Activated T-helper 1 cell treated with anti-CD3 and anti-CD28 coated beads, Interleukin-12 subunit alpha, Interleukin-12 subunit beta, Interleukin-2, Interleukin-4 antibody, amounts not matched to agents 30 ng/mL and 10 ng/mL and 1 ng/mL, durations not matched to agents 14 hours and 24 hours and 36 hours (primary cell): Measurements from ENCODE around the gene U2SURP. TPM values are rescaled to one million over a fixed set of nuclear protein-coding genes. Genes with fewer than 3 reads are reported as not detected.
"Not testable (repeated sequence)": the region's sequence is repeated elsewhere in the genome, so short reads cannot be mapped to it uniquely, and the experiment has no call there.

ENCODE experiments used
- DNase-seq: peaks from one replicate; pipeline ENCODE4 v3.0.0; 2021; ENCODE audit warnings: low spot score
- H3K27ac Mint-ChIP-seq: one replicate; pipeline ENCODE4 v1.8.0; 2021; ENCODE audit warnings: mild to moderate bottlenecking, mixed read lengths
- H3K27me3 Mint-ChIP-seq: one replicate; pipeline ENCODE4 v1.8.0; 2022; ENCODE audit warnings: mild to moderate bottlenecking, moderate library complexity, mixed read lengths; ENCODE audit not compliant: insufficient read depth
- H3K36me3 Mint-ChIP-seq: one replicate; pipeline ENCODE4 v1.8.0; 2021; ENCODE audit warnings: low read depth, mixed read lengths
- H3K4me1 Mint-ChIP-seq: one replicate; pipeline ENCODE4 v1.8.0; 2021; ENCODE audit warnings: low read depth, mixed read lengths
- H3K4me3 Mint-ChIP-seq: one replicate; pipeline ENCODE4 v1.8.0; 2021; ENCODE audit warnings: mild to moderate bottlenecking, moderate library complexity, mixed read lengths
- H3K9me3 Mint-ChIP-seq: one replicate; pipeline ENCODE4 v1.8.0; 2021; ENCODE audit warnings: mixed read lengths
- intact Hi-C: fragments of 100-400 bp; cut with micrococcal nuclease; formaldehyde crosslinking; loops from one replicate; pipeline ENCODE4 v1.15.1; 2024
- total RNA-seq: library from RNA; stranded (reverse); gene quantifications from 2 replicates; pipeline ENCODE4 v1.2.3, GENCODE V29; 2022

The U2SURP gene
- total RNA-seq, 1 donor from 2014 or later, result 186 TPM

- Mint-ChIP-seq H3K4me1 (peaks cover 57% of the 10 kb centered on the region), H3K27me3 (peaks cover 5% of the 10 kb centered on the region), H3K9me3 (no peaks in the 10 kb centered on the region), H3K4me3 (peak overlapping the region; percentile 95), H3K27ac (peak overlapping the region; percentile 96), H3K36me3 (peaks cover 10% of the 10 kb centered on the region)
- no peak for DNase-seq
- intact Hi-C loops, result loop anchor here (2.0 to 10.0 kb wide), 7 partner anchors 58 to 1770 kb away; partner anchors contain the start of genes ATP1B3, GK5, PXYLP1 and RNF7
Measured at GRCh38 chr3:143002727-143003126, 1.4 kb downstream of the U2SURP start.

- H3K9me3 Mint-ChIP-seq, result no peaks in the 10 kb centered on the region
- peak overlapping the region; percentile 70 for H3K4me3 Mint-ChIP-seq
- DNase-seq, result no peak
- no peaks in the 10 kb centered on the region for H3K27me3 Mint-ChIP-seq
- no peak overlapping the region for H3K27ac Mint-ChIP-seq
- peaks cover 68% of the 10 kb centered on the region for H3K4me1 Mint-ChIP-seq
- intact Hi-C loops, result loop anchor here (5.0 to 10.0 kb wide), 6 partner anchors 498 to 1773 kb away; partner anchors contain the start of genes ATP1B3, GK5, PXYLP1 and RNF7
- H3K36me3 Mint-ChIP-seq, result peaks cover 10% of the 10 kb centered on the region
Measured at GRCh38 chr3:143004823-143005222, 3.5 kb downstream of the U2SURP start.

- no peaks in the 10 kb centered on the region for H3K9me3 Mint-ChIP-seq
- H3K4me1 Mint-ChIP-seq, result peaks cover 82% of the 10 kb centered on the region
- no peaks in the 10 kb centered on the region for H3K27me3 Mint-ChIP-seq
- intact Hi-C loops, result loop anchor here (2.0 kb wide), 1 partner anchor 51 kb away; no protein-coding TSS in a partner anchor
- H3K36me3 Mint-ChIP-seq, result peaks cover 19% of the 10 kb centered on the region
- H3K27ac Mint-ChIP-seq, result peak overlapping the region; percentile 10
- no peak for DNase-seq
- no peak overlapping the region for H3K4me3 Mint-ChIP-seq
Measured at GRCh38 chr3:143010024-143010423, 8.7 kb downstream of the U2SURP start.

- no peaks in the 10 kb centered on the region for H3K27me3 Mint-ChIP-seq
Measured at GRCh38 chr3:143011705-143012104, 10.3 kb downstream of the U2SURP start.

GRCh38 chr3:143014921-143015320 is 13.6 kb downstream of the U2SURP start:
- intact Hi-C loops, result loop anchor here (2.0 kb wide), 1 partner anchor 14 kb away; no protein-coding TSS in a partner anchor

More at GRCh38 chr3:143011705-143012104, 10.3 kb downstream of the U2SURP start:
- H3K4me3 Mint-ChIP-seq, result peak overlapping the region; percentile 59
- intact Hi-C loops, result loop anchor here (1.0 to 2.0 kb wide), 2 partner anchors 10 to 49 kb away; partner anchors contain the start of gene U2SURP
- peaks cover 67% of the 10 kb centered on the region for H3K4me1 Mint-ChIP-seq
- no peaks in the 10 kb centered on the region for H3K9me3 Mint-ChIP-seq
- peaks cover 19% of the 10 kb centered on the region for H3K36me3 Mint-ChIP-seq
- DNase-seq, result no peak
- H3K27ac Mint-ChIP-seq, result peak overlapping the region; percentile 89

GRCh38 chr3:143016321-143016972 is 15.1 kb downstream of the U2SURP start:
- peaks cover 44% of the 10 kb centered on the region for H3K36me3 Mint-ChIP-seq
- no peak overlapping the region for H3K4me3 Mint-ChIP-seq
- intact Hi-C loops, result no loop called here
- peaks cover 27% of the 10 kb centered on the region for H3K4me1 Mint-ChIP-seq
- H3K9me3 Mint-ChIP-seq, result no peaks in the 10 kb centered on the region
- H3K27me3 Mint-ChIP-seq, result no peaks in the 10 kb centered on the region
- no peak for DNase-seq
- H3K27ac Mint-ChIP-seq, result no peak overlapping the region

More at GRCh38 chr3:143014921-143015320, 13.6 kb downstream of the U2SURP start:
- no peak overlapping the region for H3K4me3 Mint-ChIP-seq
- H3K27me3 Mint-ChIP-seq, result no peaks in the 10 kb centered on the region
- H3K27ac Mint-ChIP-seq, result no peak overlapping the region
- peaks cover 41% of the 10 kb centered on the region for H3K4me1 Mint-ChIP-seq
- peaks cover 38% of the 10 kb centered on the region for H3K36me3 Mint-ChIP-seq
- no peaks in the 10 kb centered on the region for H3K9me3 Mint-ChIP-seq
- DNase-seq, result no peak

GRCh38 chr3:143024351-143024960 is 23.1 kb downstream of the U2SURP start:
- intact Hi-C loops, result no loop called here
- no peak overlapping the region for H3K27ac Mint-ChIP-seq
- peaks cover 47% of the 10 kb centered on the region for H3K36me3 Mint-ChIP-seq
- no peak for DNase-seq
- H3K27me3 Mint-ChIP-seq, result no peaks in the 10 kb centered on the region
- H3K9me3 Mint-ChIP-seq, result no peaks in the 10 kb centered on the region
- H3K4me3 Mint-ChIP-seq, result no peak overlapping the region
- peaks cover 5% of the 10 kb centered on the region for H3K4me1 Mint-ChIP-seq

- no peak overlapping the region for H3K27ac Mint-ChIP-seq
- H3K4me1 Mint-ChIP-seq, result peaks cover 12% of the 10 kb centered on the region
- no peak overlapping the region for H3K4me3 Mint-ChIP-seq
- peaks cover 43% of the 10 kb centered on the region for H3K36me3 Mint-ChIP-seq
- no peaks in the 10 kb centered on the region for H3K27me3 Mint-ChIP-seq
- H3K9me3 Mint-ChIP-seq, result no peaks in the 10 kb centered on the region
- DNase-seq, result no peak
- intact Hi-C loops, result no loop called here
Measured at GRCh38 chr3:143031327-143031726, 30.0 kb downstream of the U2SURP start.

- H3K27ac Mint-ChIP-seq, H3K4me3 Mint-ChIP-seq, DNase-seq, H3K27me3 Mint-ChIP-seq, intact Hi-C loops, H3K9me3 Mint-ChIP-seq: not testable (repeated sequence)
- Mint-ChIP-seq H3K36me3 (peaks cover 47% of the 10 kb centered on the region), H3K4me1 (peaks cover 17% of the 10 kb centered on the region)
Measured at GRCh38 chr3:143031796-143032387, 30.5 kb downstream of the U2SURP start.

- intact Hi-C loops, result no loop called here
- Mint-ChIP-seq H3K36me3 (peaks cover 37% of the 10 kb centered on the region), H3K27ac (no peak overlapping the region), H3K27me3 (no peaks in the 10 kb centered on the region), H3K9me3 (no peaks in the 10 kb centered on the region), H3K4me3 (no peak overlapping the region), H3K4me1 (peaks cover 17% of the 10 kb centered on the region)
- DNase-seq, result no peak
Measured at GRCh38 chr3:143035466-143036211, 34.3 kb downstream of the U2SURP start.

- Mint-ChIP-seq H3K4me3 (no peak overlapping the region), H3K27ac (peak overlapping the region; percentile 61), H3K4me1 (peaks cover 17% of the 10 kb centered on the region), H3K36me3 (peaks cover 30% of the 10 kb centered on the region), H3K9me3 (no peaks in the 10 kb centered on the region), H3K27me3 (no peaks in the 10 kb centered on the region)
- DNase-seq, result no peak
- intact Hi-C loops, result no loop called here
Measured at GRCh38 chr3:143036557-143036956, 35.2 kb downstream of the U2SURP start.

GRCh38 chr3:143037867-143038266 is 36.5 kb downstream of the U2SURP start:
- Mint-ChIP-seq H3K27me3 (no peaks in the 10 kb centered on the region), H3K9me3 (no peaks in the 10 kb centered on the region), H3K36me3 (peaks cover 27% of the 10 kb centered on the region), H3K4me1 (peaks cover 17% of the 10 kb centered on the region), H3K27ac (no peak overlapping the region), H3K4me3 (no peak overlapping the region)
- intact Hi-C loops, result loop anchor here (1.0 kb wide), 1 partner anchor 23 kb away; no protein-coding TSS in a partner anchor
- no peak for DNase-seq
